Hepatocyte (in vitro differentiated cells): ENCODE data around the gene RAMAC. TPM values are rescaled to one million over a fixed set of nuclear protein-coding genes. Genes with fewer than 3 reads are reported as not detected.

Source experiments
- DNase-seq: peaks from one replicate; pipeline ENCODE4 v3.0.0-alpha.2; 2016; ENCODE audit warnings: low spot score
- H2AFZ ChIP-seq: fragments of 200-600 bp; sonication (generic); 2 replicates; pipeline ENCODE4 v1.6.0; 2016; ENCODE audit warnings: antibody characterized with exemption, mild to moderate bottlenecking
- H3K27ac ChIP-seq: fragments of 200-600 bp; sonication (generic); 2 replicates; pipeline ENCODE4 v1.5.1; 2016; ENCODE audit warnings: mild to moderate bottlenecking
- H3K27me3 ChIP-seq: fragments of 200-600 bp; sonication (generic); 2 replicates; pipeline ENCODE4 v1.6.1; 2016
- H3K36me3 ChIP-seq: fragments of 200-600 bp; sonication (generic); replicated peaks from 2 replicates; pipeline ENCODE4 v1.5.1; 2016; ENCODE audit warnings: low read depth; ENCODE audit not compliant: insufficient read depth
- H3K4me1 ChIP-seq: fragments of 200-600 bp; sonication (generic); 2 replicates; pipeline ENCODE4 v1.5.1; 2016; ENCODE audit warnings: mild to moderate bottlenecking, moderate library complexity; ENCODE audit not compliant: insufficient read depth
- H3K4me2 ChIP-seq: fragments of 200-600 bp; sonication (generic); 2 replicates; pipeline ENCODE4 v1.6.0; 2016
- H3K4me3 ChIP-seq: fragments of 200-600 bp; sonication (generic); 2 replicates; pipeline ENCODE4 v1.5.1; 2016; ENCODE audit warnings: mild to moderate bottlenecking
- H3K79me2 ChIP-seq: fragments of 200-600 bp; sonication (generic); 2 replicates; pipeline ENCODE4 v1.6.0; 2017; ENCODE audit warnings: mild to moderate bottlenecking
- H3K9me2 ChIP-seq: fragments of 200-600 bp; sonication (generic); replicated peaks from 2 replicates; pipeline ENCODE4 v1.6.0; 2017; ENCODE audit warnings: mild to moderate bottlenecking; ENCODE audit not compliant: insufficient read depth
- H3K9me3 ChIP-seq: fragments of 200-600 bp; sonication (generic); 2 replicates; pipeline ENCODE4 v1.5.1; 2016; ENCODE audit warnings: low read depth, mild to moderate bottlenecking
- H4K20me1 ChIP-seq: fragments of 200-600 bp; sonication (generic); 2 replicates; pipeline ENCODE4 v1.6.0; 2016; ENCODE audit warnings: mild to moderate bottlenecking; ENCODE audit not compliant: insufficient read depth, poor library complexity, severe bottlenecking
- EZH2 ChIP-seq: fragments of 200-600 bp; sonication (generic); IDR thresholded peaks from 2 replicates; pipeline ENCODE4 v1.6.1; 2016; ENCODE audit warnings: antibody characterized with exemption, mild to moderate bottlenecking, borderline replicate concordance
- EZH2phosphoT487 ChIP-seq: fragments of 200-600 bp; sonication (generic); IDR thresholded peaks from one replicate; pipeline ENCODE4 v1.6.1; 2018; ENCODE audit warnings: antibody characterized with exemption, mild to moderate bottlenecking, low read depth, moderate library complexity; ENCODE audit not compliant: unreplicated experiment, severe bottlenecking
- WGBS: methylation state at CpG from one replicate; pipeline ENCODE4 v1.1.6; 2016; ENCODE audit warnings: low lambda C conversion rate; ENCODE audit errors: missing lambda C conversion rate; 5-methylcytosine and 5-hydroxymethylcytosine counted together
- polyA plus RNA-seq: library from polyadenylated mRNA; unstranded; fragments of >200 nt; fragmentation: Nextera tagmentation; extraction: Ambion mirVana; gene quantifications from 2 replicates; pipeline ENCODE4 v1.2.1, GENCODE V29; 2016
- total RNA-seq: library from RNA; depleted of rRNA; stranded (reverse); fragments of >200 nt; gene quantifications from 2 replicates; pipeline ENCODE4 v1.2.3, GENCODE V29; 2014
- TF ChIP-seq, protein P1 (sequence below): fragments of 200-600 bp; sonication (generic); IDR thresholded peaks from 2 replicates; pipeline ENCODE4 v1.5.1; 2016; ENCODE audit warnings: antibody characterized with exemption, mild to moderate bottlenecking; ENCODE audit not compliant: poor library complexity

The RAMAC gene
- total and polyA plus RNA-seq, 2 experiments from 2014 or later, result 55.5 to 64.1 TPM

GRCh38 chr15:82980981-82981380 lies 5.0 kb upstream of the RAMAC start:
- no peak overlapping the region for H3K27ac ChIP-seq
- no peak for TF ChIP-seq EZH2
- TF ChIP-seq, protein P1, sequence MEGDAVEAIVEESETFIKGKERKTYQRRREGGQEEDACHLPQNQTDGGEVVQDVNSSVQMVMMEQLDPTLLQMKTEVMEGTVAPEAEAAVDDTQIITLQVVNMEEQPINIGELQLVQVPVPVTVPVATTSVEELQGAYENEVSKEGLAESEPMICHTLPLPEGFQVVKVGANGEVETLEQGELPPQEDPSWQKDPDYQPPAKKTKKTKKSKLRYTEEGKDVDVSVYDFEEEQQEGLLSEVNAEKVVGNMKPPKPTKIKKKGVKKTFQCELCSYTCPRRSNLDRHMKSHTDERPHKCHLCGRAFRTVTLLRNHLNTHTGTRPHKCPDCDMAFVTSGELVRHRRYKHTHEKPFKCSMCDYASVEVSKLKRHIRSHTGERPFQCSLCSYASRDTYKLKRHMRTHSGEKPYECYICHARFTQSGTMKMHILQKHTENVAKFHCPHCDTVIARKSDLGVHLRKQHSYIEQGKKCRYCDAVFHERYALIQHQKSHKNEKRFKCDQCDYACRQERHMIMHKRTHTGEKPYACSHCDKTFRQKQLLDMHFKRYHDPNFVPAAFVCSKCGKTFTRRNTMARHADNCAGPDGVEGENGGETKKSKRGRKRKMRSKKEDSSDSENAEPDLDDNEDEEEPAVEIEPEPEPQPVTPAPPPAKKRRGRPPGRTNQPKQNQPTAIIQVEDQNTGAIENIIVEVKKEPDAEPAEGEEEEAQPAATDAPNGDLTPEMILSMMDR, result no peak
- no peak for TF ChIP-seq EZH2phosphoT487
- H4K20me1 ChIP-seq, result no peaks in the 10 kb centered on the region
- no peak overlapping the region for H2AFZ ChIP-seq
- no peak overlapping the region for H3K4me2 ChIP-seq
- no peaks in the 10 kb centered on the region for H3K27me3 ChIP-seq
- 40% methylated on average over 2 of the region's 2 CpGs for WGBS
- H3K4me3 ChIP-seq, result no peak overlapping the region
- no peak for DNase-seq
- no peaks in the 10 kb centered on the region for H3K9me3 ChIP-seq
- peaks cover 10% of the 10 kb centered on the region for H3K79me2 ChIP-seq
- no peaks in the 10 kb centered on the region for H3K36me3 ChIP-seq
- H3K4me1 ChIP-seq, result peaks cover 4% of the 10 kb centered on the region
- no peaks in the 10 kb centered on the region for H3K9me2 ChIP-seq

- Histone ChIP-seq H3K27me3 (no peaks in the 10 kb centered on the region), H3K36me3 (no peaks in the 10 kb centered on the region), H3K9me2 (no peaks in the 10 kb centered on the region), H3K4me2 (peak overlapping the region; percentile 94), H4K20me1 (no peaks in the 10 kb centered on the region), H3K4me1 (peaks cover 12% of the 10 kb centered on the region), H3K27ac (peak overlapping the region; percentile 71), H3K9me3 (no peaks in the 10 kb centered on the region), H3K79me2 (peaks cover 29% of the 10 kb centered on the region), H2AFZ (peak overlapping the region; percentile 57), H3K4me3 (peak overlapping the region; percentile 44)
- TF ChIP-seq, protein P1, result no peak
- no peak for TF ChIP-seq EZH2phosphoT487
- TF ChIP-seq EZH2, result no peak
- 6% methylated on average over 12 of the region's 12 CpGs for WGBS
- DNase-seq, result no peak
Observed at GRCh38 chr15:82986442-82986780, 401 bp downstream of the RAMAC start.

GRCh38 chr15:82992436-82992998 lies 6.5 kb downstream of the RAMAC start:
- 93% methylated on average over 3 of the region's 3 CpGs for WGBS
- no peak for TF ChIP-seq EZH2
- TF ChIP-seq EZH2phosphoT487, result no peak
- TF ChIP-seq, protein P1, result no peak
- Histone ChIP-seq H3K9me2 (no peaks in the 10 kb centered on the region), H3K4me1 (peaks cover under 1% of the 10 kb centered on the region), H3K27ac (no peak overlapping the region), H3K79me2 (peaks cover 7% of the 10 kb centered on the region), H3K4me2 (no peak overlapping the region), H3K36me3 (no peaks in the 10 kb centered on the region), H4K20me1 (no peaks in the 10 kb centered on the region), H3K4me3 (no peak overlapping the region), H2AFZ (no peak overlapping the region), H3K9me3 (no peaks in the 10 kb centered on the region), H3K27me3 (no peaks in the 10 kb centered on the region)
- no peak for DNase-seq
